ENCODE measurements around the gene TRIO. TPM values are rescaled to one million over a fixed set of nuclear protein-coding genes. Genes with fewer than 3 reads are reported as not detected.

TRIO gene
- total and polyA plus RNA-seq, 2 of the 8 experiments (the other 6 are each of a cell fraction or from before 2014, with no cell fraction given), result 35.1 to 69.1 TPM

DNA sequence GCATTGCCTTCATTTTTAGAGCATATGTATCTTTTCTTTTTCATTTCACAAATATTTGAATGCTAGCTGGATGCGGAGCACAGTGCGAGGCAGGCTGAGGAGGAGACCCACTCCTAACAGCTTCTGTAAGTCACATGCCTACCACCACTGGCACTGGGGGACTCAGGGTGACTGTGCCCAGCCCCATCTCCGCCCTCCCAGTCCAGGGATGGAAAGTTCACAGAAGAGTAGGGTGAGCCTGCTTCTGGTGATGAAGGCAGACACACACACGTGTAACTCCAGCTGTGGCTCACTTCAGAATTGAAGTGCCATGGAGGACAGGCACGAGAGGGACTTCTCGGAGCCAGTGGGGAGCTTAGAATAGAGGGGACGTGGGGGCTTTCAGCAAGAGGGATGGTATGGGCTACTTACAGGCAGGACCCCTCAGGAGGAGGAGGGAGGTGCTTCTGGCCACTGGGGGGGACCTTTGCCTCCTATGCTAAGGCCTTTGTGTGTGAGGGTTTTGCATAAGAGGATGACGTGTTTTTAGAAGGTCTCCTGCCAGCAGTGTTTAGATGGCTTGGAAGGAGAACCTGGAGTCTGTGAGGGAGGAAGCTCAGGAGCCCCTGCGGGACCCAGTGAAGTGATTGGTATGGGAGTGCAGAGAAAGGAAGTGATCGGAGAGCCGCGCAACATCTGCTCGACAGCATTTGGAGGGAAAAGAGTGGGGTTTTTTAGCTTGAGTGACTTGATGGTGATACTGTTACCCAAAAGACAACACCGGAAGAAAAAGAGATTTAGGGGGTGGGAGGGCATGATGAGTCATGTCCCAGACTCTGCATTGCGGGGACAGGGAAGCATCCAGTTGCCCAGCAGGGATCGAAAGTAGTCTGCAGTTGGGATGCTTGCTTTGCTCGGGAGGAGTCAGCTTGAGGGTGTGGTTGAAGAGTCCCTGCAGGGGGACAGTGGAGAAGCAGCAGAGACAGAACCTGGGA lies 274.9 kb downstream of the TRIO start:
- H3K9ac ChIP-seq (replicated peaks in 1 of 4; ENCODE audit: extremely low read depth in 1 of 4, low read depth in 3 of 4, low read length in 3 of 4), result no peak overlapping the region

More for the DNA sequence above, 274.9 kb downstream of the TRIO start:
- H2BK120ac ChIP-seq (replicated peaks; ENCODE audit: low read depth, low read length), result no peak overlapping the region
- H3K4me2 ChIP-seq (ENCODE audit: insufficient read depth in 1 of 2, low read depth in 2 of 2, low read length in 2 of 2), result no peak overlapping the region
- no peak overlapping the region for H4K5ac ChIP-seq (ENCODE audit: insufficient read length, low read depth, low read length)
- no peak overlapping the region for H3K56ac ChIP-seq (replicated peaks; ENCODE audit: insufficient read length, low read depth, low read length)
- H3K36me3 ChIP-seq (ENCODE audit: control insufficient read depth in 2 of 4, insufficient read depth in 4 of 4, low read length in 3 of 4), result peaks cover 5 to 23% (median 10%) of the 10 kb centered on the region in 4 experiments; a peak in 7 of 8 replicates
- ChIA-PET CTCF (ENCODE audit: partially characterized antibody) (interaction anchor here (0.5 to 3.2 kb wide), 15 partner anchors 9 to 568 kb away, joined by 3 to 11 read pairs (median 5); no protein-coding TSS in a partner anchor), POLR2A (ENCODE audit: partially characterized antibody) (no interaction called here)
- H3K18ac ChIP-seq (ENCODE audit: extremely low read depth, low read length), result peak overlapping the region; percentile 38; the same call in 1 of the 2 replicates
- H4K20me1 ChIP-seq (replicated peaks in 1 of 2; ENCODE audit: control insufficient read depth in 1 of 2, insufficient read depth in 2 of 2, low read length in 2 of 2), result peaks cover 1 to 2% of the 10 kb centered on the region in 2 experiments
- peak overlapping the region; percentile 22 for H4K91ac ChIP-seq (replicated peaks; ENCODE audit: insufficient read length, low read length)
- WGBS, 2 experiments (ENCODE audit: extremely low coverage in 1 of 2, insufficient coverage in 1 of 2, insufficient read length in 1 of 2, insufficient replicate concordance in 2 of 2, low coverage in 1 of 2, low lambda C conversion rate in 2 of 2, missing lambda C conversion rate in 1 of 2), result 81% methylated on average over 17 of the region's 17 CpGs; no CpG with 5 or more reads in 1 of the 2 experiments
- H3K4ac ChIP-seq (replicated peaks; ENCODE audit: insufficient read length, low read depth, low read length), result no peak overlapping the region
- peak overlapping the region; percentile 63; the same call in 1 of the 2 replicates for H2BK5ac ChIP-seq (ENCODE audit: low read depth, low read length)
- peak overlapping the region; percentile 31; the same call in 1 of the 2 replicates for H2BK15ac ChIP-seq (ENCODE audit: low read length)
- 0 out of 2 replicates have a peak overlapping the region, but pooled peaks have one; percentile 57 for H2AK5ac ChIP-seq (ENCODE audit: low read depth, low read length)
- no peak for DNase-seq (ENCODE audit: low read depth in 1 of 2, low spot score in 2 of 2)
- TF ChIP-seq SIN3A (conservative IDR thresholded peaks at IDR 0.05 in 1 of 2, IDR thresholded peaks at IDR 0.05 in 1 of 2; ENCODE audit: low read depth in 1 of 2, low read length in 2 of 2) (no peak), JUND (IDR thresholded peaks at IDR 0.05; ENCODE audit: low read length) (peak; percentile 39; the same call in 1 of the 2 replicates), KDM4A (IDR thresholded peaks at IDR 0.05; ENCODE audit: low read depth, low read length, severe bottlenecking) (no peak)
- peak overlapping the region; percentile 23; the same call in 1 of the 2 replicates for H2BK20ac ChIP-seq (ENCODE audit: low read length)
- peak overlapping the region; percentile 63; the same call in 1 of the 2 replicates for H2BK12ac ChIP-seq (ENCODE audit: low read depth, low read length)
- H3K9me3 ChIP-seq (ENCODE audit: insufficient read depth in 2 of 2, low read depth in 1 of 2, low read length in 1 of 2), result no peaks in the 10 kb centered on the region
- peaks cover 4 to 15% (median 11%) of the 10 kb centered on the region in 4 experiments for H3K4me1 ChIP-seq (replicated peaks in 1 of 4; ENCODE audit: control insufficient read depth in 3 of 4, insufficient read depth in 4 of 4, low read length in 3 of 4)
- no peaks in the 10 kb centered on the region; the same call in 1 of the 2 replicates for H3K23me2 ChIP-seq (ENCODE audit: low read depth, low read length)
- H2AFZ ChIP-seq (ENCODE audit: low read length), result no peak overlapping the region
- no peaks in the 10 kb centered on the region for H3K27me3 ChIP-seq (replicated peaks in 1 of 4; ENCODE audit: control insufficient read depth in 3 of 4, extremely low read depth in 1 of 4, insufficient read depth in 3 of 4, low read length in 3 of 4)
- no peaks in the 10 kb centered on the region for H3K79me2 ChIP-seq (ENCODE audit: control insufficient read depth in 1 of 2, insufficient read depth in 2 of 2, low read length in 2 of 2)
- H3K23ac ChIP-seq (ENCODE audit: insufficient read length), result no peak overlapping the region
- no peak overlapping the region for H3K4me3 ChIP-seq (ENCODE audit: extremely low read depth in 1 of 4, insufficient read depth in 2 of 4, low read depth in 3 of 4, low read length in 4 of 4)
- H3K14ac ChIP-seq (ENCODE audit: insufficient read length), result no peak overlapping the region
- H3K79me1 ChIP-seq (ENCODE audit: low read depth, low read length), result peaks cover 2% of the 10 kb centered on the region; the same call in 1 of the 2 replicates
- H4K8ac ChIP-seq (ENCODE audit: extremely low read depth, insufficient read depth, low read length), result no peak overlapping the region
- H3K27ac ChIP-seq (ENCODE audit: low read depth, low read length), result no peak overlapping the region
- no peak for FAIRE-seq
